Smooth muscle cell (in vitro differentiated cells): ENCODE measurements around the gene INPP5D. TPM values are rescaled to one million over a fixed set of nuclear protein-coding genes. Genes with fewer than 3 reads are reported as not detected.

Experiments
- DNase-seq: peaks from one replicate; lab custom pipeline; 2025; ENCODE audit not compliant: unreplicated experiment; lab: John Stamatoyannopoulos, UW
- H2AFZ ChIP-seq: fragments of 200-600 bp; sonication (generic); 2 replicates; pipeline ENCODE4 v1.6.0; 2016; ENCODE audit warnings: antibody characterized with exemption, low read depth, mild to moderate bottlenecking
- H3F3A ChIP-seq: fragments of 200-600 bp; sonication (generic); 2 replicates; pipeline ENCODE4 v1.6.0; 2017; ENCODE audit warnings: antibody characterized with exemption, low read depth
- H3K27ac ChIP-seq: fragments of 200-600 bp; sonication (generic); 2 replicates; pipeline ENCODE4 v1.5.1; 2016; ENCODE audit warnings: low read depth, mild to moderate bottlenecking
- H3K27me3 ChIP-seq: fragments of 200-600 bp; sonication (generic); 2 replicates; pipeline ENCODE4 v1.6.1; 2016; ENCODE audit warnings: low read depth, mild to moderate bottlenecking
- H3K36me3 ChIP-seq: fragments of 200-600 bp; sonication (generic); 2 replicates; pipeline ENCODE4 v1.5.1; 2016; ENCODE audit warnings: low read depth
- H3K4me1 ChIP-seq: fragments of 200-600 bp; sonication (generic); 2 replicates; pipeline ENCODE4 v1.5.1; 2016; ENCODE audit warnings: low read depth
- H3K4me2 ChIP-seq: fragments of 200-600 bp; sonication (generic); 2 replicates; pipeline ENCODE4 v1.6.0; 2016; ENCODE audit warnings: mild to moderate bottlenecking
- H3K4me3 ChIP-seq: fragments of 200-600 bp; sonication (generic); 2 replicates; pipeline ENCODE4 v1.5.1; 2016; ENCODE audit warnings: mild to moderate bottlenecking
- H3K79me2 ChIP-seq: fragments of 200-600 bp; sonication (generic); 2 replicates; pipeline ENCODE4 v1.6.0; 2016; ENCODE audit warnings: low read depth, mild to moderate bottlenecking
- H3K9ac ChIP-seq: fragments of 200-600 bp; sonication (generic); 2 replicates; pipeline ENCODE4 v1.6.0; 2016; ENCODE audit warnings: low read depth
- H3K9me3 ChIP-seq: fragments of 200-600 bp; sonication (generic); replicated peaks from 2 replicates; pipeline ENCODE4 v1.5.1; 2016; ENCODE audit warnings: low read depth
- H4K20me1 ChIP-seq: fragments of 200-600 bp; sonication (generic); 2 replicates; pipeline ENCODE4 v1.6.0; 2016; ENCODE audit warnings: low read depth
- WGBS: methylation state at CpG from one replicate; pipeline ENCODE4 v1.1.7; 2016; ENCODE audit warnings: low lambda C conversion rate; 5-methylcytosine and 5-hydroxymethylcytosine counted together
- polyA plus RNA-seq: library from polyadenylated mRNA; unstranded; fragments of >200 nt; fragmentation: Nextera tagmentation; extraction: Ambion mirVana; gene quantifications from 2 replicates; pipeline ENCODE4 v1.2.1, GENCODE V29; 2016
- total RNA-seq: library from RNA; depleted of rRNA; stranded (reverse); fragments of >200 nt; gene quantifications from 2 replicates; pipeline ENCODE4 v1.2.3, GENCODE V29; 2014
- TF ChIP-seq, protein P1 (sequence below): fragments of 200-600 bp; sonication (generic); IDR thresholded peaks from 2 replicates; pipeline ENCODE4 v1.5.1; 2017; ENCODE audit warnings: borderline replicate concordance, mild to moderate bottlenecking, antibody characterized with exemption; ENCODE audit not compliant: insufficient read depth, poor library complexity, severe bottlenecking

Gene INPP5D
- total and polyA plus RNA-seq, 2 experiments from 2014 or later, result 5.6 to 17.8 TPM

- Histone ChIP-seq H3K9ac (peak overlapping the region; percentile 44), H3K79me2 (peaks cover 39% of the 10 kb centered on the region), H3K4me1 (peaks cover 5% of the 10 kb centered on the region), H3K9me3 (no peaks in the 10 kb centered on the region), H3K36me3 (no peaks in the 10 kb centered on the region), H3K27me3 (no peaks in the 10 kb centered on the region), H2AFZ (peak overlapping the region; percentile 86), H4K20me1 (peaks cover 31% of the 10 kb centered on the region), H3K4me3 (peak overlapping the region; percentile 97), H3F3A (no peaks in the 10 kb centered on the region), H3K27ac (peak overlapping the region; percentile 58), H3K4me2 (peak overlapping the region; percentile 75)
- no peak for DNase-seq
- 86% methylated on average over 1 of the region's 1 CpG for WGBS
- TF ChIP-seq, protein P1, sequence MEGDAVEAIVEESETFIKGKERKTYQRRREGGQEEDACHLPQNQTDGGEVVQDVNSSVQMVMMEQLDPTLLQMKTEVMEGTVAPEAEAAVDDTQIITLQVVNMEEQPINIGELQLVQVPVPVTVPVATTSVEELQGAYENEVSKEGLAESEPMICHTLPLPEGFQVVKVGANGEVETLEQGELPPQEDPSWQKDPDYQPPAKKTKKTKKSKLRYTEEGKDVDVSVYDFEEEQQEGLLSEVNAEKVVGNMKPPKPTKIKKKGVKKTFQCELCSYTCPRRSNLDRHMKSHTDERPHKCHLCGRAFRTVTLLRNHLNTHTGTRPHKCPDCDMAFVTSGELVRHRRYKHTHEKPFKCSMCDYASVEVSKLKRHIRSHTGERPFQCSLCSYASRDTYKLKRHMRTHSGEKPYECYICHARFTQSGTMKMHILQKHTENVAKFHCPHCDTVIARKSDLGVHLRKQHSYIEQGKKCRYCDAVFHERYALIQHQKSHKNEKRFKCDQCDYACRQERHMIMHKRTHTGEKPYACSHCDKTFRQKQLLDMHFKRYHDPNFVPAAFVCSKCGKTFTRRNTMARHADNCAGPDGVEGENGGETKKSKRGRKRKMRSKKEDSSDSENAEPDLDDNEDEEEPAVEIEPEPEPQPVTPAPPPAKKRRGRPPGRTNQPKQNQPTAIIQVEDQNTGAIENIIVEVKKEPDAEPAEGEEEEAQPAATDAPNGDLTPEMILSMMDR, result no peak
Measured at GRCh38 chr2:233250985-233251305, 190.8 kb downstream of the INPP5D start.

GRCh38 chr2:233251306-233252116, 191.4 kb downstream of the INPP5D start, which contains the start of gene ATG16L1:
TSS of gene ATG16L1 (plus strand) at chr2:233251673. CDS start at chr2:233251828, 155 bp downstream.
- peak; percentile 74 for DNase-seq
- Histone ChIP-seq H4K20me1 (peaks cover 35% of the 10 kb centered on the region), H2AFZ (peak within 1 kb of the TSS; percentile 94), H3K27me3 (no peaks in the 10 kb centered on the region), H3K4me3 (peak within 1 kb of the TSS; percentile 97), H3K4me1 (peaks cover 5% of the 10 kb centered on the region), H3K9ac (peak within 1 kb of the TSS; percentile 91), H3K36me3 (no peaks in the 10 kb centered on the region), H3K9me3 (no peaks in the 10 kb centered on the region), H3K27ac (peak within 1 kb of the TSS; percentile 86), H3F3A (no peaks in the 10 kb centered on the region), H3K4me2 (peak within 1 kb of the TSS; percentile 97), H3K79me2 (peaks cover 40% of the 10 kb centered on the region)
- TF ChIP-seq, protein P1, result peak; percentile 93
- WGBS, result under 1% methylated on average over 66 of the region's 75 CpGs

DNA sequence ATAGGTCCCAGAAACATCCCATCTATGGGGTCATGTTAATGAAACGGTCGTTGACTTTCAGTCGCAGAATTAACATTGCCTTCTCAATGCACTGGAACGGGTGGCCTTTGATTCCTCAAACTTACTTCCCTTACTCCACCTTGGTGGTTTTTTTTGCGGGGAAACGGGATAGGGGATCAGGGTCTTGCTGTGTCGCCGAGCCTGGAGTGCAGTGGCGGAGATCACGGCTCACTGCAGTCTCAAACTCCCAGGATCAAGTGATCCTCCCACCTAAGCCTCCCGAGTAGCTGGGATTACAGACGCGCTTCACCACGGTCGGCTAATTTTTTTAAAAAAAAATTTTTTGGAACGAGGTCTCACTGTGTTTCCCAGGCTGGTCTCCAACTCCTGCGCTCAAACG, 192.1 kb downstream of the INPP5D start:
- TF ChIP-seq, protein P1, result no peak
- Histone ChIP-seq H3K4me3 (peak overlapping the region; percentile 97), H3K9ac (peak overlapping the region; percentile 91), H4K20me1 (peaks cover 38% of the 10 kb centered on the region), H3K27ac (peak overlapping the region; percentile 86), H3K4me1 (peaks cover 5% of the 10 kb centered on the region), H3K27me3 (no peaks in the 10 kb centered on the region), H2AFZ (peak overlapping the region; percentile 94), H3F3A (no peaks in the 10 kb centered on the region), H3K79me2 (peaks cover 43% of the 10 kb centered on the region), H3K36me3 (peaks cover under 1% of the 10 kb centered on the region), H3K4me2 (peak overlapping the region; percentile 97), H3K9me3 (no peaks in the 10 kb centered on the region)
- no peak for DNase-seq
- under 1% methylated on average over 18 of the region's 18 CpGs for WGBS

- Histone ChIP-seq H4K20me1 (peaks cover 51% of the 10 kb centered on the region), H3K27ac (no peak overlapping the region), H2AFZ (no peak overlapping the region), H3K4me2 (no peak overlapping the region), H3K9me3 (no peaks in the 10 kb centered on the region), H3K4me3 (no peak overlapping the region), H3K27me3 (no peaks in the 10 kb centered on the region), H3F3A (no peaks in the 10 kb centered on the region), H3K4me1 (peaks cover 5% of the 10 kb centered on the region), H3K79me2 (peaks cover 47% of the 10 kb centered on the region), H3K9ac (no peak overlapping the region), H3K36me3 (peaks cover 5% of the 10 kb centered on the region)
- 84% methylated on average over 11 of the region's 11 CpGs for WGBS
- DNase-seq, result no peak
- TF ChIP-seq, protein P1, result no peak
Measured at GRCh38 chr2:233255151-233255550, 195.0 kb downstream of the INPP5D start.
